NCI-H510A (cell line): ENCODE results near the gene BACE1.
"Not testable (repeated sequence)": the region's sequence is repeated elsewhere in the genome, so short reads cannot be mapped to it uniquely, and the experiment has no call there.

Experiments used
- DNase-seq: peaks from one replicate; lab custom pipeline; 2025; lab: John Stamatoyannopoulos, UW

The BACE1 gene

GRCh38 chr11:117273550-117274289 is 42.3 kb downstream of the BACE1 start:
- no peak for DNase-seq

GRCh38 chr11:117272175-117272574 is 43.9 kb downstream of the BACE1 start:
- not testable (repeated sequence) for DNase-seq

- no peak for DNase-seq
Measured at GRCh38 chr11:117271208-117271607, 44.8 kb downstream of the BACE1 start.

GRCh38 chr11:117269856-117270255 is 46.2 kb downstream of the BACE1 start:
- DNase-seq: no peak

DNA sequence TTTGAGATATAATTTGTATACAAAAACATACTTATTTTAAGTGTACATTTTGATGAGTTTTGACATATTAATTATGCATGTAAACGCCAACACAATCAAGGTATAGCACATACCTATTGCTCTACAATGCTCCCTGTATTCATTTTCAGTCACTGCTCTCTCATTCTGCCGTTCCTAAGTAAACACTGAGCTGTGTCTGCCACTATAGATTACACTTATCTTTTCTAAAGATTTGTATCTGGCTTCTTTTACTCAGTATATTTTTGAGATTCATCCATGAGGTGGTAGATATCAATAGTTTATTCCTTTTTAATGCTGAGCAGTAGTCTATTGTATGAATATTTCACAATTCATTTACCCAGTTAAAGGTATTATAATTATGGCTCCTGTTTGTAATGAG is 50.3 kb downstream of the BACE1 start:
- no peak for DNase-seq

DNA sequence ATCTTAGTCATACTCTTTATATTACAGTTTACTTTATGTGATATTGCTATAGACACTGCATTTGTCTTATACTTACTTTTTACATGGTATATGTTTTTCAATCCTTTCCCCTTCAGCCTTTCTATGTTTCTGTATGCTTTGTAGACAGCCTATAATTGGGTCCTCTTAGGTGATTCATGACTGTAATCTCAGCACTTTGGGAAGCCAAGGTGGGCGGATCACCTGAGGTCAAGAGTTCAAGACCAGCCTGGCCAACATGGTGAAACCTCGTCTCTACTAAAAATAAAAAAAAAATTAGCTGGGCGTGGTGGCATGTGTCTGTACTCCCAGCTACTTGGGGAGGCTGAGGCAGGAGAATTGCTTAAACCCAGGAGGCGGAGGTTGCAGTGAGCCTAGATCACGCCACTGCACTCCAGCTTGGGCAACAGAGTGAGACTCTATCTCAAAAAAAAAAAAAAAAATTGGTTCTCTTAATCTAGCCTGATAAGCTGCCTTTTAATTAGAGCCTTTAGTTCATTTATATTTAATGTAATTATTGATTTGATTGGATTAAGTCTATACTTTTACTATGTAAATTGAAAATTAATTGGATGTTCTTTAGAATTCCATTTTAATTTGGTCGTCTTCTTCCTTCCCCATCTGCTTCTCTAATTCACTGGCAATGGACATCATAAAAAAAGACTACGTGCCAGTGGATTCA is 51.3 kb downstream of the BACE1 start:
- not testable (repeated sequence) for DNase-seq

DNA sequence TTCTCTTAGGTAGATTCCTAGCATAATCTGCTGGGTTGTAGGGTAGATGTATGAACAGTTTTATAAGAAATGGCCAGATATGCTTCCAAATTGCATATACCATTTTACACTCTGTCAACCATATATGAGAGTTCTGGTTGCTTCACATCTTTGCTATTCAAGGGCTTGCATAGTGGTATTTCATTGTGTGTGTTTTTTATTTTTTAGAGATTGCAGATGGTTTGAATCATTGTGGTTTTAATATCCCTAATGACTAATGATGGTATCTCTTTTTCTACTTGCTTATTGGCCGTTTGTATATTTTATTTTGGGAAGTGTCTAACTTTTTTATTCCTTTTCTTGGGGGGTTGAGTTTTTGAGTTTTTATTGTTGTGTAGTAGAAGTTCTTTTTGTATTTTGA is 56.6 kb downstream of the BACE1 start:
- no peak for DNase-seq

DNA sequence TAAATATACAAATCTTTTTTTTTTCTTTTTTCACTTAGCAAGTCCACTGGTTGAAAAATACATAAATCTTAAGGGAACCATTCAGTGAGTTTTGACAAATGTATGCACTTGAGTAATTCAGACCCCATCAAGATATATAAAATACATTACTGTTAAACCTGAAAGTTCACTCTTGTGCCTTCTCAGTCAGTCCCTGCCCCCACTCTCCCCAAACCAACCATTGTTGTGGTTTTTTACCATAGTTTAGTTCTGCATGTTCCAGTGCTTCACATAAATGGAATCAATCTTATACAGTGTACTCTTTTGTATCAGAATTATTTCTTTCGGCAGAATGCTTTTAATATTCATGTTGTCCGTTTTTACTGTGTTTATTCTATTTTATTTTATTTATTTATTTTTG is 57.5 kb downstream of the BACE1 start:
- DNase-seq: no peak

DNA sequence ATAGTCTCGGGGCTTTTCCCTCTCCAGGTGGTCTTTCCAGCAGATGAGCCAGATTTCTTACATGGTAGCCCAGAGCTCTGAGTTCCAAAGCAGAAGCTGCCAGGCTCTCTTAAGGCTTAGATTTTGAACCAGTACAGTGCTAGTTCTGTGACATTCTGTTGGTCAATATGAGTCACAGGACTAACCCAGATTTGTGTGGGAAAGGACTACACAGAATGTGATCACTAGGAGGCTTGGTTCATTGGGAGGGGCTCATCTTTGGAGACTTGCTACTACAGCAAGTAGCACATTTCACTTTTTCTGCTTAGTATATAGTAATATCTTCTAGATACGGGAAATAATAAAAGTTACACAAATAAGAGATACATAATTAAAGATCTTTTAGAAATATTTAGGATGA is 59.5 kb downstream of the BACE1 start:
- no peak for DNase-seq

DNA sequence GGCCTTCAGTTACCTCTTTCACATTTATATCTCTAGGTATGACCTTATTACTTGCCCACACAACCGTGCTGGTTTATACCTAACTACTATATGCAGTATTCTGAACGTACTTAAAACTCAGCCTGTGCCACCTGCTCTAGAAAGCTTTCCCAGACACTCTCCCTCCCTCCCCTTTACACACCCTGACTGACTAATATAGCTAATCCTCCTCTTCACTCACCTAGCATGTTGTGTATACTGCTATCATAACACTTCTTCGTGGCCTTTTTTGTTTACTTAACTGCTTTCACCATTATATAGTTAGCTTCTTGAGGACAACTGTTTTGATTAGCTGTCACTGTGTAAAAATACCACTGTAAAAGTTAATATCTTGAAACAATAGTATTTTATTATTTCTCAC is 60.1 kb downstream of the BACE1 start:
- no peak for DNase-seq

DNA sequence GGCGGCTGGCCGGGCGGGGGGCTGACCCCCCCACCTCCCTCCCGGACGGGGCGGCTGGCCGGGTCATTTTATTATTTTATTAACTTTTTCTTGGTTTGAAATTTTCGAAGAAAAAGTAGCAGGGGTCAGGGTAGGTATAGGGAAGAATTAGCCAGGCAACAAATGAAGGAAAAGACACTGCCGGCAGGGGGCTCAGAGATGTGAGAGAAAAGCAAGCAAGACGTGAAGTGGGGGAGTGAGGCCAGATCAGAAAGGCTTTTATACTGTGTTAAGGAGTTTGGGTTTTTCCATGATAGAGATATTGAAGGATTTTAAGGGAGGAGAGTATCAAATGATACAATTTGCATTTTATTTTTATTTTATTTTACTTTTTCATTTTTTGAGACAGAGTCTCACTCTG is 64.5 kb downstream of the BACE1 start:
- DNase-seq: no peak

DNA sequence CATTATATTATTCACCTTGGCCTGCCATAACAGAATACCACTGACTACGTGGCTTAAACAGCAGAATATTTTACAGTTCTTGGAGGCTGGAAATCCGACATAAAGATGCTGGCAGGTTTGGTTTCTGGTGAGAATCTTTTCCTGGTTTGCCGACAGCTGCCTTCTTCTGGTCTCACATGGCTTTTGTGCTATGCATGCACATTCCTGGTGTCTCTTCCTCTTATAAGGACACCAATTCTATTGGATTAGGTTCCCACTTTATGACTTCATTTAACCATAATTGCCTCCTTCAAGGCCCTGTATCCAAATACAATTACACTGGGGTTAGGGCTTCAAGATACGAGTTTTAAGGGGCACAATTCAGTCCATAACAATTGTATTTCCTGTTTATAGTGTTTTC is 66.5 kb downstream of the BACE1 start:
- DNase-seq: no peak

DNA sequence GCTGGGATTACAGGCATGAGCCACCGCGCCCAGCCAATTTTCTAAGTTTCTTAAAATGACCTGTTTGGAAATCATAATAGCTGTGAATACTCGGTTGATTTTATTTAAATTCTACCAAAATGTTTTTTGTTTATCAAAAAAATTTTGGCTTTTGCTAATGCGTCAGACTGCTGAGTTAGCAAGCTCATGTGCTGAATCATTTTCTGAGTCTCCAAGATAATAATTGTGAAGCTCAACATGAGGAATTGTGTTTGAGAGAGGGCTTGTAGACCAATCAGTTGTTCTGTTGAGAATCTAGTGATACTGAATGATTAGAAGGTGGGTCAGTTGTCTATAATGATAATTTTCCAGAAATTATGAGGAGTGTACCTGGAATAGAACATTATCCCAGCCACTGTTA is 67.7 kb downstream of the BACE1 start:
- no peak for DNase-seq

DNA sequence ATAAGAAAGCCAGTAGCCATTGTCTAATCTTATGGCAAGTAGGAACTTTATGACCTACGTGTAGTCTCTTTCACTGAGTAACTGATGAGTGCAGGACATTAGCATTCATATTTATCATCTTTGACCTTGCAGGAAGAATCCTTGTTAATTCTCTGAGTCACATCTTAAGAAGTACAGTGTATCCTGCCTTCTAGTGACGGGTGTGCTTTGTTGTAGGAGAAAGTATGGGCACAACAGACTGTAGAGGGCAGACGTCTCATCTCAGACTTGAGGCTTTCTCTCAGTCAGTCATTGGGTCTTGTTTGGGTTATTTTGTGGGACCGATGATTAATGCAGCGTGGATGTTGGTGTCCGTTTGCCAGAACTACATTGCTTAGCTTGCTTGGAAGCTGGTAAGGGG is 76.8 kb downstream of the BACE1 start:
- no peak for DNase-seq

GRCh38 chr11:117238221-117238620 is 77.8 kb downstream of the BACE1 start:
- no peak for DNase-seq
